DND-41 (cell line): ENCODE data around the gene MVP.

Experiments
- EZH2 ChIP-seq: IDR thresholded peaks from 3 replicates; pipeline ENCODE4 v1.6.1; 2012; ENCODE audit warnings: borderline replicate concordance, low read depth, mild to moderate bottlenecking, moderate library complexity, low read length, inconsistent platforms; ENCODE audit not compliant: severe bottlenecking
- TF ChIP-seq, protein P1 (sequence below): IDR thresholded peaks from 2 replicates; pipeline ENCODE4 v1.5.1; 2012; ENCODE audit warnings: borderline replicate concordance, low read length, moderate library complexity, mild to moderate bottlenecking; ENCODE audit not compliant: poor library complexity, severe bottlenecking; ENCODE audit errors: extremely low read depth

DNA sequence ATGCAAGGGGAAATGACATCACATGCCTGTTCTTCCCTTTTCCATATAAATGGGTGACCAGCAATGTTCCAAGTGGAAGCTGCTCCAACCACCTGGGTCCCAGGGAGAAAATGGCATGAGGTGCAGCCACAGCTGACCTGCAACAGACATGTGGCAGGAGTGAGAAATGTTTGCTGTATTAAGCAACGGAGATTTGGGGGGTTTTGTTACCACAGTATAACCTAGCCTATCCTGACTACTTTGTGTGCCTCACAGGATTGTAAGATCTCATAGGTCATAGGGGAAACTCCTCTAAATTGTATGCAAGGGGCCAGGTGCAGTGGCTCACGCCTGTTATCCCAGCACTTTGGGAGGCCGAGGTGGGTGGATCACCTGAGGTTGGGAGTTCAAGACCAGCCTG, 30.7 kb downstream of the MVP start:
- TF ChIP-seq, protein P1, sequence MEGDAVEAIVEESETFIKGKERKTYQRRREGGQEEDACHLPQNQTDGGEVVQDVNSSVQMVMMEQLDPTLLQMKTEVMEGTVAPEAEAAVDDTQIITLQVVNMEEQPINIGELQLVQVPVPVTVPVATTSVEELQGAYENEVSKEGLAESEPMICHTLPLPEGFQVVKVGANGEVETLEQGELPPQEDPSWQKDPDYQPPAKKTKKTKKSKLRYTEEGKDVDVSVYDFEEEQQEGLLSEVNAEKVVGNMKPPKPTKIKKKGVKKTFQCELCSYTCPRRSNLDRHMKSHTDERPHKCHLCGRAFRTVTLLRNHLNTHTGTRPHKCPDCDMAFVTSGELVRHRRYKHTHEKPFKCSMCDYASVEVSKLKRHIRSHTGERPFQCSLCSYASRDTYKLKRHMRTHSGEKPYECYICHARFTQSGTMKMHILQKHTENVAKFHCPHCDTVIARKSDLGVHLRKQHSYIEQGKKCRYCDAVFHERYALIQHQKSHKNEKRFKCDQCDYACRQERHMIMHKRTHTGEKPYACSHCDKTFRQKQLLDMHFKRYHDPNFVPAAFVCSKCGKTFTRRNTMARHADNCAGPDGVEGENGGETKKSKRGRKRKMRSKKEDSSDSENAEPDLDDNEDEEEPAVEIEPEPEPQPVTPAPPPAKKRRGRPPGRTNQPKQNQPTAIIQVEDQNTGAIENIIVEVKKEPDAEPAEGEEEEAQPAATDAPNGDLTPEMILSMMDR = no peak
- no peak for TF ChIP-seq EZH2
